GM21423 (cell line): Measurements from ENCODE around the gene CACNA2D1.
"Not testable (repeated sequence)": the region's sequence is repeated elsewhere in the genome, so short reads cannot be mapped to it uniquely, and the experiment has no call there.

Experiments
- ATAC-seq: cut with Tn5 transposase; IDR thresholded peaks from one replicate; pipeline ENCODE4 v1.9.1; 2021; ENCODE audit warnings: mild to moderate bottlenecking, moderate library complexity; ENCODE audit not compliant: unreplicated experiment

Gene CACNA2D1

GRCh38 chr7:82434275-82435022, 9.1 kb downstream of the CACNA2D1 start:
- ATAC-seq, result no peak

GRCh38 chr7:82433507-82433906, 10.1 kb downstream of the CACNA2D1 start:
- no peak for ATAC-seq

- ATAC-seq, result not testable (repeated sequence)
Observed at GRCh38 chr7:82432743-82433142, 10.8 kb downstream of the CACNA2D1 start.

- ATAC-seq, result no peak
Observed at GRCh38 chr7:82430500-82431465, 12.8 kb downstream of the CACNA2D1 start.

- ATAC-seq, result no peak
Observed at GRCh38 chr7:82429408-82429807, 14.2 kb downstream of the CACNA2D1 start.

- no peak for ATAC-seq
Observed at GRCh38 chr7:82428186-82428961, 15.2 kb downstream of the CACNA2D1 start.

GRCh38 chr7:82423446-82423845, 20.1 kb downstream of the CACNA2D1 start:
- no peak for ATAC-seq

- ATAC-seq, result no peak
Observed at GRCh38 chr7:82419200-82419599, 24.4 kb downstream of the CACNA2D1 start.

GRCh38 chr7:82417898-82418297, 25.7 kb downstream of the CACNA2D1 start:
- ATAC-seq, result no peak

- no peak for ATAC-seq
Observed at GRCh38 chr7:82416402-82416801, 27.2 kb downstream of the CACNA2D1 start.

GRCh38 chr7:82414389-82414788, 29.2 kb downstream of the CACNA2D1 start:
- ATAC-seq, result no peak

GRCh38 chr7:82413237-82413636, 30.3 kb downstream of the CACNA2D1 start:
- ATAC-seq, result no peak

GRCh38 chr7:82411732-82412131, 31.8 kb downstream of the CACNA2D1 start:
- ATAC-seq, result no peak

- ATAC-seq, result no peak
Observed at GRCh38 chr7:82410461-82410860, 33.1 kb downstream of the CACNA2D1 start.

GRCh38 chr7:82406937-82407336, 36.6 kb downstream of the CACNA2D1 start:
- ATAC-seq, result no peak

GRCh38 chr7:82405301-82405700, 38.3 kb downstream of the CACNA2D1 start:
- ATAC-seq, result no peak

GRCh38 chr7:82404652-82405051, 38.9 kb downstream of the CACNA2D1 start:
- ATAC-seq, result no peak

GRCh38 chr7:82404094-82404493, 39.5 kb downstream of the CACNA2D1 start:
- no peak for ATAC-seq

- ATAC-seq, result no peak
Observed at GRCh38 chr7:82397879-82398524, 45.6 kb downstream of the CACNA2D1 start.

- no peak for ATAC-seq
Observed at GRCh38 chr7:82396343-82396742, 47.2 kb downstream of the CACNA2D1 start.

GRCh38 chr7:82395147-82395546, 48.4 kb downstream of the CACNA2D1 start:
- ATAC-seq, result no peak
